HepG2 (cell line): ENCODE results near the gene CTTNBP2NL. TPM values are rescaled to one million over a fixed set of nuclear protein-coding genes. Genes with fewer than 3 reads are reported as not detected.

ENCODE experiments used
- ATAC-seq: fragments of 200-7000 bp; cut with Tn5 transposase; 3 replicates; pipeline ENCODE4 v1.9.1; 2020; ENCODE audit warnings: mild to moderate bottlenecking, moderate library complexity
- BruUV-seq: library from RNA; stranded (reverse); fragments of 400-500 nt; replicated peaks from 2 replicates; lab custom pipeline; 2021; lab: Mats Ljungman, UMichigan
- CTCF ChIA-PET: fragments of 300-600 bp; formaldehyde crosslinking; extraction: SDS; loops from one replicate; lab custom pipeline; 2021; ENCODE audit warnings: low total read pairs, inconsistent platforms, low intra/inter-chr PET ratio; lab: Yijun Ruan, JAX
- POLR2A ChIA-PET: fragments of 350-600 bp; sonication (Branson Sonifier 250); formaldehyde crosslinking; loops from one replicate; lab custom pipeline; 2020; ENCODE audit warnings: antibody characterized with exemption, inconsistent platforms; lab: Yijun Ruan, JAX
- DNase-seq: peaks from one replicate; pipeline ENCODE4 v3.0.0-alpha.2; 2015; ENCODE audit warnings: low spot score
- FAIRE-seq: peaks from 3 replicates; lab custom pipeline; 2011; peaks lifted over from hg19 to GRCh38; lab: Jason Lieb, UNC
- H2AFZ ChIP-seq: one replicate; pipeline ENCODE4 v1.6.1; 2011; ENCODE audit warnings: low read length, inconsistent platforms
- H3K27ac ChIP-seq: fragments of 300-600 bp; 3 replicates; pipeline ENCODE4 v1.8.0; 2011; ENCODE audit warnings: mixed run types, mild to moderate bottlenecking, mixed read lengths, low read length, inconsistent platforms; ENCODE audit not compliant: insufficient read depth; ENCODE audit errors: extremely low read length
- H3K27me3 ChIP-seq, 2 experiments: fragments of 200-600 bp in 1 of 2; 2 replicates in 1 of 2; 3 replicates in 1 of 2; pipeline versions ENCODE4 v1.6.0 to v1.8.0; 2011; ENCODE audit warnings: low read length in 2 of 2, mild to moderate bottlenecking in 2 of 2, moderate library complexity in 2 of 2, inconsistent platforms in 1 of 2; ENCODE audit not compliant: insufficient read depth in 2 of 2, control insufficient read depth in 1 of 2
- H3K36me3 ChIP-seq, 2 experiments: fragments of 200-600 bp in 1 of 2; replicated peaks in 1 of 2; 2 replicates in 1 of 2; 3 replicates in 1 of 2; pipeline versions ENCODE4 v1.5.1 to v1.8.0; 2011; ENCODE audit warnings: low read length in 2 of 2, inconsistent platforms in 1 of 2; ENCODE audit not compliant: insufficient read depth in 2 of 2, control insufficient read depth in 1 of 2
- H3K4me1 ChIP-seq: 2 replicates; pipeline ENCODE4 v1.5.1; 2012; ENCODE audit warnings: low read length, inconsistent platforms; ENCODE audit not compliant: insufficient read depth
- H3K4me2 ChIP-seq: 2 replicates; pipeline ENCODE4 v1.6.0; 2011; ENCODE audit warnings: low read depth, low read length, inconsistent platforms
- H3K4me3 ChIP-seq, 3 experiments: fragments of 200-600 bp in 1 of 3; sonication (generic), shearing (Covaris generic) in 1 of 3; replicated peaks in 1 of 3; 2 replicates each; pipeline ENCODE4 v1.5.1; 2011 to 2016; ENCODE audit warnings: low read length in 3 of 3, inconsistent platforms in 2 of 3, low read depth in 2 of 3, mild to moderate bottlenecking in 2 of 3, control low read depth in 1 of 3, mixed read lengths in 1 of 3; ENCODE audit not compliant: insufficient read depth in 1 of 3
- H3K79me2 ChIP-seq: one replicate; pipeline ENCODE4 v1.6.1; 2011; ENCODE audit warnings: low read length, inconsistent platforms; ENCODE audit not compliant: insufficient read depth
- H3K9ac ChIP-seq: 2 replicates; pipeline ENCODE4 v1.6.0; 2011; ENCODE audit warnings: mild to moderate bottlenecking, low read depth, low read length, inconsistent platforms; ENCODE audit not compliant: insufficient read depth
- H3K9me3 ChIP-seq: 2 replicates; pipeline ENCODE4 v1.5.1; 2012; ENCODE audit warnings: mild to moderate bottlenecking, low read length
- H4K20me1 ChIP-seq: 2 replicates; pipeline ENCODE4 v1.6.0; 2011; ENCODE audit warnings: inconsistent platforms, mild to moderate bottlenecking, low read length, moderate library complexity; ENCODE audit not compliant: insufficient read depth
- ATF4 ChIP-seq, 2 experiments: fragments of 450-650 bp in 1 of 2; sonication (generic) in 1 of 2; formaldehyde crosslinking; IDR thresholded peaks; 2 replicates each; pipeline versions ENCODE4 v1.5.0 to v1.8.0; 2020 to 2022; ENCODE audit warnings: mild to moderate bottlenecking in 1 of 2, missing genetic modification reagents in 1 of 2
- BCL6 ChIP-seq: IDR thresholded peaks from 2 replicates; pipeline ENCODE4 v1.6.1; 2016; ENCODE audit warnings: missing genetic modification reagents, missing compliant biosample characterization
- E2F2 ChIP-seq: sonication (generic); formaldehyde crosslinking; IDR thresholded peaks from 2 replicates; pipeline ENCODE4 v1.4.0; 2020; ENCODE audit warnings: missing genetic modification reagents, borderline replicate concordance
- EED ChIP-seq: sonication (generic); formaldehyde crosslinking; IDR thresholded peaks from 2 replicates; pipeline ENCODE4 v1.5.0; 2020; ENCODE audit warnings: mild to moderate bottlenecking, missing genetic modification reagents
- RBM22 ChIP-seq: fragments of 200-400 bp; formaldehyde crosslinking; optimal IDR thresholded peaks from 2 replicates; pipeline ENCODE3; 2017; ENCODE audit warnings: mild to moderate bottlenecking, low read length, moderate library complexity
- SMAD3 ChIP-seq: sonication (generic); formaldehyde crosslinking; IDR thresholded peaks from 2 replicates; pipeline ENCODE4 v1.4.0; 2020; ENCODE audit warnings: missing genetic modification reagents
- TFAP4 ChIP-seq: sonication (generic); IDR thresholded peaks from 2 replicates; pipeline ENCODE4 v1.6.1; 2016; ENCODE audit warnings: low read depth, borderline replicate concordance
- ZMYM4 ChIP-seq: sonication (generic); formaldehyde crosslinking; IDR thresholded peaks from 2 replicates; pipeline ENCODE4 v1.8.1; 2023; ENCODE audit warnings: mild to moderate bottlenecking, missing genetic modification reagents
- ZNF101 ChIP-seq: sonication (generic); formaldehyde crosslinking; IDR thresholded peaks from 2 replicates; pipeline ENCODE4 v1.4.0; 2020; ENCODE audit warnings: mild to moderate bottlenecking, low read depth, missing genetic modification reagents, borderline replicate concordance
- ZNF296 ChIP-seq: sonication (generic); formaldehyde crosslinking; conservative IDR thresholded peaks from 2 replicates; pipeline ENCODE4 v1.5.0; 2020; ENCODE audit warnings: mild to moderate bottlenecking, missing genetic modification reagents
- ZNF331 ChIP-seq: sonication (generic); formaldehyde crosslinking; IDR thresholded peaks from 2 replicates; pipeline ENCODE4 v1.4.0; 2020; ENCODE audit warnings: missing genetic modification reagents
- ZNF34 ChIP-seq: sonication (generic); formaldehyde crosslinking; IDR thresholded peaks from 2 replicates; pipeline ENCODE4 v1.4.0; 2020; ENCODE audit warnings: mild to moderate bottlenecking, missing genetic modification reagents, borderline replicate concordance
- ZNF350 ChIP-seq: sonication (generic); formaldehyde crosslinking; IDR thresholded peaks from 2 replicates; pipeline ENCODE4 v1.4.0; 2020; ENCODE audit warnings: mild to moderate bottlenecking, low read depth, missing genetic modification reagents, borderline replicate concordance
- ZNF550 ChIP-seq: sonication (generic); formaldehyde crosslinking; IDR thresholded peaks from 2 replicates; pipeline ENCODE4 v1.4.0; 2020; ENCODE audit warnings: mild to moderate bottlenecking, missing genetic modification reagents, borderline replicate concordance
- ZNF589 ChIP-seq: sonication (generic); formaldehyde crosslinking; conservative IDR thresholded peaks from 2 replicates; pipeline ENCODE4 v1.8.0; 2022; ENCODE audit warnings: mild to moderate bottlenecking, moderate library complexity, missing genetic modification reagents
- ZSCAN9 ChIP-seq: IDR thresholded peaks from 2 replicates; pipeline ENCODE4 v1.6.1; 2016; ENCODE audit warnings: borderline replicate concordance
- WGBS: methylation state at CpG from one replicate; pipeline ENCODE4 v1.1.6; 2017; ENCODE audit warnings: low lambda C conversion rate; 5-methylcytosine and 5-hydroxymethylcytosine counted together
- in situ Hi-C: cut with HindIII; loops from 2 replicates; pipeline ENCODE4 v1.10.0; 2017; ENCODE audit warnings: low pct_unique_long_range_greater_than_20kb; ENCODE audit not compliant: extremely low pct_ligation_motif_present
- intact Hi-C: fragments of 100-400 bp; cut with micrococcal nuclease; formaldehyde crosslinking; loops from one replicate; pipeline ENCODE4 v1.10.0; 2022; ENCODE audit not compliant: unreplicated experiment
- polyA plus RNA-seq, 8 experiments: library from polyadenylated mRNA; depleted of rRNA in 3 of 8; stranded (reverse) in 7 of 8; unstranded in 1 of 8; fragments of >200 nt; fragmentation: Illumina TruSeq in 4 of 8; extraction: Trizol in 4 of 8; gene quantifications; 2 replicates each; pipeline versions ENCODE4 v1.2.1 to v1.2.3, GENCODE V29; 2011 to 2016; ENCODE audit warnings: low read depth in 4 of 8, missing spikeins in 1 of 8, mixed read lengths in 1 of 8; ENCODE audit not compliant: insufficient read depth in 1 of 8
- total RNA-seq, 5 experiments: library from RNA; depleted of rRNA; stranded (reverse); fragments of >200 nt; fragmentation: Illumina TruSeq; extraction: Trizol; gene quantifications; 2 replicates each; pipeline ENCODE4 v1.2.3, GENCODE V29; 2016; ENCODE audit warnings: low read depth in 1 of 5

The CTTNBP2NL gene
- total and polyA plus RNA-seq, 2 of the 13 experiments (the other 11 are each of a cell fraction or from before 2014, with no cell fraction given): 2.1 to 4.1 TPM

- H2AFZ ChIP-seq: no peak overlapping the region
- FAIRE-seq (no peak), ATAC-seq (no peak)
- no peaks in the 10 kb centered on the region for H3K9me3 ChIP-seq
- in situ Hi-C loops: no loop called here
- no TSS peak for BruUV-seq
- ChIA-PET CTCF (no interaction called here), POLR2A (no interaction called here)
- H3K4me3 ChIP-seq: no peak overlapping the region
- no peak overlapping the region for H3K4me2 ChIP-seq
- no peaks in the 10 kb centered on the region for H4K20me1 ChIP-seq
- no peaks in the 10 kb centered on the region for H3K79me2 ChIP-seq
- TF ChIP-seq ZNF296 (CRISPR knock-in tag) (no peak), SMAD3 (CRISPR knock-in tag) (no peak), EED (CRISPR knock-in tag) (no peak)
- TF ChIP-seq, all 625 proteins: peak for 0
- no peak for DNase-seq
- Histone ChIP-seq H3K9ac (no peak overlapping the region), H3K27ac (no peak overlapping the region), H3K4me1 (no peaks in the 10 kb centered on the region), H3K36me3 (peaks cover 1 to 14% of the 10 kb centered on the region in 2 experiments; a peak in 2 of 5 replicates), H3K27me3 (no peaks in the 10 kb centered on the region)
- WGBS: 100% methylated on average over 1 of the region's 1 CpG
- intact Hi-C loops: no loop called here
Measured at GRCh38 chr1:112446411-112446810, 50.4 kb downstream of the CTTNBP2NL start.

GRCh38 chr1:112448904-112449629 is 53.1 kb downstream of the CTTNBP2NL start:
- CTCF ChIA-PET: no interaction called here
- DNase-seq: no peak
- POLR2A ChIA-PET: no interaction called here
- Histone ChIP-seq H4K20me1 (no peaks in the 10 kb centered on the region), H3K79me2 (no peaks in the 10 kb centered on the region), H3K27me3 (no peaks in the 10 kb centered on the region), H3K4me1 (no peaks in the 10 kb centered on the region), H3K9me3 (no peaks in the 10 kb centered on the region), H2AFZ (no peak overlapping the region), H3K27ac (no peak overlapping the region), H3K4me2 (no peak overlapping the region), H3K36me3 (peaks cover 1 to 19% of the 10 kb centered on the region in 2 experiments; a peak in 3 of 5 replicates), H3K9ac (no peak overlapping the region), H3K4me3 (no peak overlapping the region)
- WGBS: 95% methylated on average over 8 of the region's 8 CpGs
- TF ChIP-seq TFAP4 (no peak), ZSCAN9 (CRISPR knock-in tag) (no peak), ZNF589 (CRISPR knock-in tag) (no peak), ZNF350 (CRISPR knock-in tag) (no peak), ZMYM4 (CRISPR knock-in tag) (no peak), E2F2 (no peak), ZNF550 (CRISPR knock-in tag) (no peak), ZNF34 (CRISPR knock-in tag) (no peak), ZNF101 (no peak), ZNF331 (CRISPR knock-in tag) (no peak), RBM22 (no peak), ATF4 (CRISPR knock-in tag; IDR thresholded peaks at IDR 0.05) (no peak), BCL6 (CRISPR knock-in tag) (no peak)
- ATAC-seq: no peak
- BruUV-seq: no TSS peak
- no peak for FAIRE-seq
- intact Hi-C loops: no loop called here
- in situ Hi-C loops: no loop called here
